WTC11 (cell line): ENCODE data around the gene RIC1. TPM values are rescaled to one million over a fixed set of nuclear protein-coding genes. Genes with fewer than 3 reads are reported as not detected.

Experiments used
- ATAC-seq: fragments of 200-7000 bp; cut with Tn5 transposase; 2 replicates; pipeline ENCODE4 v1.10.0; 2021; ENCODE audit warnings: mild to moderate bottlenecking, moderate library complexity
- CTCF ChIA-PET: fragments of 300-600 bp; sonication (Branson Sonifier 250); formaldehyde crosslinking; loops from one replicate; lab custom pipeline; 2021; ENCODE audit warnings: antibody characterized with exemption; lab: Charles Lee
- POLR2A ChIA-PET: fragments of 350-600 bp; sonication (Branson Sonifier 250); formaldehyde crosslinking; loops from one replicate; lab custom pipeline; 2021; ENCODE audit warnings: antibody characterized with exemption; lab: Charles Lee
- DNase-seq: peaks from one replicate; pipeline ENCODE4 v3.0.0; 2021; ENCODE audit warnings: low spot score
- H3K27ac Mint-ChIP-seq: 2 replicates; pipeline ENCODE4 v1.8.0; 2021; ENCODE audit warnings: mixed read lengths
- H3K27me3 Mint-ChIP-seq: 2 replicates; pipeline ENCODE4 v1.8.0; 2021; ENCODE audit warnings: low read depth, mild to moderate bottlenecking, moderate library complexity, mixed read lengths
- H3K36me3 Mint-ChIP-seq: 2 replicates; pipeline ENCODE4 v1.8.0; 2021; ENCODE audit warnings: mixed read lengths
- H3K4me1 Mint-ChIP-seq: 2 replicates; pipeline ENCODE4 v1.8.0; 2022; ENCODE audit warnings: mixed read lengths
- H3K4me3 Mint-ChIP-seq: 2 replicates; pipeline ENCODE4 v1.8.0; 2021; ENCODE audit warnings: mild to moderate bottlenecking, moderate library complexity, mixed read lengths
- H3K9me3 Mint-ChIP-seq: 2 replicates; pipeline ENCODE4 v1.8.0; 2021; ENCODE audit warnings: mixed read lengths
- ETV6 ChIP-seq: sonication (generic); formaldehyde crosslinking; IDR thresholded peaks from 2 replicates; pipeline ENCODE4 v1.8.1; 2022; ENCODE audit warnings: mild to moderate bottlenecking, missing genetic modification reagents
- FOXJ3 ChIP-seq: sonication (generic); formaldehyde crosslinking; IDR thresholded peaks from 2 replicates; pipeline ENCODE4 v1.9.0; 2021; ENCODE audit warnings: missing genetic modification reagents, mild to moderate bottlenecking, borderline replicate concordance
- FOXP1 ChIP-seq: sonication (generic); formaldehyde crosslinking; IDR thresholded peaks from 2 replicates; pipeline ENCODE4 v1.8.0; 2022; ENCODE audit warnings: missing genetic modification reagents, mild to moderate bottlenecking, moderate library complexity, borderline replicate concordance
- JAZF1 ChIP-seq: fragments of 250-450 bp; sonication (Bioruptor Pico); IDR thresholded peaks from 2 replicates; pipeline ENCODE4 v1.9.0; 2021; ENCODE audit warnings: moderate library complexity, mild to moderate bottlenecking, inconsistent platforms
- NFYB ChIP-seq: sonication (generic); formaldehyde crosslinking; conservative IDR thresholded peaks from 2 replicates; pipeline ENCODE4 v1.8.0; 2022; ENCODE audit warnings: low read depth, missing genetic modification reagents
- NR1H2 ChIP-seq: sonication (generic); formaldehyde crosslinking; IDR thresholded peaks from 2 replicates; pipeline ENCODE4 v1.9.0; 2021; ENCODE audit warnings: mild to moderate bottlenecking, moderate library complexity, missing genetic modification reagents
- PRRX2 ChIP-seq: fragments of 250-450 bp; sonication (Bioruptor Pico); IDR thresholded peaks from 2 replicates; pipeline ENCODE4 v1.8.0; 2021; ENCODE audit warnings: mild to moderate bottlenecking
- RELA ChIP-seq: sonication (generic); formaldehyde crosslinking; IDR thresholded peaks from 2 replicates; pipeline ENCODE4 v1.8.1; 2022; ENCODE audit warnings: missing genetic modification reagents, mild to moderate bottlenecking, borderline replicate concordance
- SMAD4 ChIP-seq: sonication (generic); formaldehyde crosslinking; IDR thresholded peaks from 2 replicates; pipeline ENCODE4 v1.8.0; 2022; ENCODE audit warnings: mild to moderate bottlenecking, missing genetic modification reagents
- SOX15 ChIP-seq: fragments of 250-450 bp; sonication (Bioruptor Pico); IDR thresholded peaks from 2 replicates; pipeline ENCODE4 v1.9.0; 2021; ENCODE audit warnings: mild to moderate bottlenecking
- ZNF396 ChIP-seq: fragments of 250-450 bp; sonication (Bioruptor Pico); IDR thresholded peaks from 2 replicates; pipeline ENCODE4 v1.8.0; 2021; ENCODE audit warnings: mild to moderate bottlenecking, moderate library complexity, borderline replicate concordance
- total RNA-seq: library from RNA; stranded (reverse); gene quantifications from 3 replicates; pipeline ENCODE4 v1.2.3, GENCODE V29; 2021
- TF ChIP-seq, protein P1 (sequence below): sonication (generic); formaldehyde crosslinking; IDR thresholded peaks from 2 replicates; pipeline ENCODE4 v1.8.0; 2022; ENCODE audit warnings: mild to moderate bottlenecking, missing genetic modification reagents
- TF ChIP-seq, protein P2 (sequence below): fragments of 250-450 bp; sonication (Bioruptor Pico); IDR thresholded peaks from 2 replicates; pipeline ENCODE4 v2.1.2; 2022; ENCODE audit warnings: mild to moderate bottlenecking, moderate library complexity
- TF ChIP-seq, protein P3 (sequence below): sonication (generic); formaldehyde crosslinking; IDR thresholded peaks from 2 replicates; pipeline ENCODE4 v1.8.0; 2022; ENCODE audit warnings: mild to moderate bottlenecking, missing genetic modification reagents
- TF ChIP-seq, protein P4 (sequence below): sonication (generic); formaldehyde crosslinking; IDR thresholded peaks from 2 replicates; pipeline ENCODE4 v1.8.1; 2023; ENCODE audit warnings: mild to moderate bottlenecking, missing genetic modification reagents, moderate library complexity
- TF ChIP-seq, protein P5 (sequence below): sonication (generic); formaldehyde crosslinking; IDR thresholded peaks from 2 replicates; pipeline ENCODE4 v1.8.0; 2022; ENCODE audit warnings: missing genetic modification reagents

The RIC1 gene
- total RNA-seq, 1 experiment from 2014 or later = 18.9 TPM

DNA sequence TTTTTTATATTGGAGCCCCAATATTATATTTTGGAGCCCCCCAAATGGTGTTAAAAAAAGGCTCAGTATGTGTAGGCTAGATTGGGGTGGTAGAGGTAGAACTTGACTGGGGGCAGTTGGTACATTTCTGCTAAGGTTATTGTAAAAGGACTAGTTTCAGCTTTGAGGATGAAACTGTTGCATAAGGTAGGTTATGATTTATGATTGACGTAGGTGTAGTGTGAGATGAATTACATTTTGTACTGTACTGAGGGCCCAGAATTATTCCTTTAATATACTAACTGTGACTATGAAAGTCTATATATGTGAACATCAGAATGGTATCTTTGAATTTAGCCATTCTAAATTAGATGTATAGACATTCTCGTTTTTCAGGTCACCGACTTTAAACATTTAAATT is 3.6 kb downstream of the RIC1 start (continued):
- TF ChIP-seq, protein P1, sequence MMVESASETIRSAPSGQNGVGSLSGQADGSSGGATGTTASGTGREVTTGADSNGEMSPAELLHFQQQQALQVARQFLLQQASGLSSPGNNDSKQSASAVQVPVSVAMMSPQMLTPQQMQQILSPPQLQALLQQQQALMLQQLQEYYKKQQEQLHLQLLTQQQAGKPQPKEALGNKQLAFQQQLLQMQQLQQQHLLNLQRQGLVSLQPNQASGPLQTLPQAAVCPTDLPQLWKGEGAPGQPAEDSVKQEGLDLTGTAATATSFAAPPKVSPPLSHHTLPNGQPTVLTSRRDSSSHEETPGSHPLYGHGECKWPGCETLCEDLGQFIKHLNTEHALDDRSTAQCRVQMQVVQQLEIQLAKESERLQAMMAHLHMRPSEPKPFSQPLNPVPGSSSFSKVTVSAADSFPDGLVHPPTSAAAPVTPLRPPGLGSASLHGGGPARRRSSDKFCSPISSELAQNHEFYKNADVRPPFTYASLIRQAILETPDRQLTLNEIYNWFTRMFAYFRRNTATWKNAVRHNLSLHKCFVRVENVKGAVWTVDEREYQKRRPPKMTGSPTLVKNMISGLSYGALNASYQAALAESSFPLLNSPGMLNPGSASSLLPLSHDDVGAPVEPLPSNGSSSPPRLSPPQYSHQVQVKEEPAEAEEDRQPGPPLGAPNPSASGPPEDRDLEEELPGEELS (CRISPR knock-in tag) = no peak
- TF ChIP-seq ETV6 (no peak), SMAD4 (CRISPR knock-in tag) (no peak), SOX15 (no peak), FOXP1 (CRISPR knock-in tag) (no peak)

DNA sequence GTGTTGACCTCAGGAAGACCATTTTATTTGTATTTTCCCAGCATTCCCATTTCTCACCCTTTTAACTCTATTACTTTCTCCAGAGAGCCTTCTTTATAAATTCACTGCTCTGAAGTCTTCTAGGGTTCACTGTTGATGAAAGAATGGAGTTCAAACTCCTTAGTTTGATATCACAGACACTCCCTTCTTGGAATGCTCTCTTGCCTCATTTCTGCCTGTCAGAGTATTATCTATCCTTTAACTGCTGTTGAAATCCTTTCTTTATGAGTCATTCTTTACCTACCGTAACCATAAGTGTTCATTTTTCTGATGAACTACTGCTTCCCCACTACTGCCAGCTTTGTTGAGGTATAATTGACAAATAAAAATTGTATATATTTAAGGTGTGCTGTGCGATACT is 4.3 kb downstream of the RIC1 start:
- POLR2A ChIA-PET = no interaction called here
- H3K27me3 Mint-ChIP-seq = no peaks in the 10 kb centered on the region
- no peak for ATAC-seq
- TF ChIP-seq FOXJ3 (CRISPR knock-in tag) = no peak
- no peak for TF ChIP-seq RELA (CRISPR knock-in tag)
- TF ChIP-seq, all 79 proteins: peak for 0
- DNase-seq = no peak
- Mint-ChIP-seq H3K4me1 (peaks cover 24% of the 10 kb centered on the region), H3K9me3 (peaks cover 20% of the 10 kb centered on the region), H3K4me3 (no peak overlapping the region), H3K27ac (no peak overlapping the region), H3K36me3 (peaks cover 14% of the 10 kb centered on the region; the same call in 1 of the 2 replicates)
- CTCF ChIA-PET = no interaction called here

DNA sequence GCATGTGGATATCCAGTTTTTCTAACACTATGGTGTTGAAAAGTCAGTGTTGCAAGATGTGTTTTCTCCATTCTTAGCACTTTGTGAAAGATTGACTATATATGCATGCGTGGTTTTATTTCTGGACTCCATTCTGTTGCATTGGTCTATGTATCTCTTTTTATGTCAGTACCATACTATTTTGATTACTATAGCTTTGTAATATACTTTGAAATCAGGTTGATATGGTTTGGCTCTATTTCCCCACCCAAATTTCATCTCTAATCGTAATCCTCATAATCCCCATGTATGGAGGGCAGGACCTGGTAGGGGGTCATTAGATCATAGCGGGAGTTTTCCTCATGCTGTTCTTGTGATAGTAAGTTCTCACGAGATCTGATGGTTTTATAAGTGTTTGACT is 6.5 kb downstream of the RIC1 start:
- no peak for ATAC-seq
- TF ChIP-seq, protein P2, sequence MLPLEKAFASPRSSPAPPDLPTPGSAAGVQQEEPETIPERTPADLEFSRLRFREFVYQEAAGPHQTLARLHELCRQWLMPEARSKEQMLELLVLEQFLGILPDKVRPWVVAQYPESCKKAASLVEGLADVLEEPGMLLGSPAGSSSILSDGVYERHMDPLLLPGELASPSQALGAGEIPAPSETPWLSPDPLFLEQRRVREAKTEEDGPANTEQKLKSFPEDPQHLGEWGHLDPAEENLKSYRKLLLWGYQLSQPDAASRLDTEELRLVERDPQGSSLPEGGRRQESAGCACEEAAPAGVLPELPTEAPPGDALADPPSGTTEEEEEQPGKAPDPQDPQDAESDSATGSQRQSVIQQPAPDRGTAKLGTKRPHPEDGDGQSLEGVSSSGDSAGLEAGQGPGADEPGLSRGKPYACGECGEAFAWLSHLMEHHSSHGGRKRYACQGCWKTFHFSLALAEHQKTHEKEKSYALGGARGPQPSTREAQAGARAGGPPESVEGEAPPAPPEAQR (CRISPR knock-in tag) = no peak
- TF ChIP-seq RELA (CRISPR knock-in tag) (no peak), NFYB (CRISPR knock-in tag) (no peak), JAZF1 (CRISPR knock-in tag) (no peak), ZNF396 (no peak), PRRX2 (CRISPR knock-in tag) (no peak), SOX15 (no peak), NR1H2 (CRISPR knock-in tag) (no peak)
- TF ChIP-seq, protein P3, sequence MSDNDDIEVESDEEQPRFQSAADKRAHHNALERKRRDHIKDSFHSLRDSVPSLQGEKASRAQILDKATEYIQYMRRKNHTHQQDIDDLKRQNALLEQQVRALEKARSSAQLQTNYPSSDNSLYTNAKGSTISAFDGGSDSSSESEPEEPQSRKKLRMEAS (CRISPR knock-in tag) = no peak
- TF ChIP-seq, protein P4, sequence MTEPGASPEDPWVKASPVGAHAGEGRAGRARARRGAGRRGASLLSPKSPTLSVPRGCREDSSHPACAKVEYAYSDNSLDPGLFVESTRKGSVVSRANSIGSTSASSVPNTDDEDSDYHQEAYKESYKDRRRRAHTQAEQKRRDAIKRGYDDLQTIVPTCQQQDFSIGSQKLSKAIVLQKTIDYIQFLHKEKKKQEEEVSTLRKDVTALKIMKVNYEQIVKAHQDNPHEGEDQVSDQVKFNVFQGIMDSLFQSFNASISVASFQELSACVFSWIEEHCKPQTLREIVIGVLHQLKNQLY (CRISPR knock-in tag) = no peak
- TF ChIP-seq, protein P5, sequence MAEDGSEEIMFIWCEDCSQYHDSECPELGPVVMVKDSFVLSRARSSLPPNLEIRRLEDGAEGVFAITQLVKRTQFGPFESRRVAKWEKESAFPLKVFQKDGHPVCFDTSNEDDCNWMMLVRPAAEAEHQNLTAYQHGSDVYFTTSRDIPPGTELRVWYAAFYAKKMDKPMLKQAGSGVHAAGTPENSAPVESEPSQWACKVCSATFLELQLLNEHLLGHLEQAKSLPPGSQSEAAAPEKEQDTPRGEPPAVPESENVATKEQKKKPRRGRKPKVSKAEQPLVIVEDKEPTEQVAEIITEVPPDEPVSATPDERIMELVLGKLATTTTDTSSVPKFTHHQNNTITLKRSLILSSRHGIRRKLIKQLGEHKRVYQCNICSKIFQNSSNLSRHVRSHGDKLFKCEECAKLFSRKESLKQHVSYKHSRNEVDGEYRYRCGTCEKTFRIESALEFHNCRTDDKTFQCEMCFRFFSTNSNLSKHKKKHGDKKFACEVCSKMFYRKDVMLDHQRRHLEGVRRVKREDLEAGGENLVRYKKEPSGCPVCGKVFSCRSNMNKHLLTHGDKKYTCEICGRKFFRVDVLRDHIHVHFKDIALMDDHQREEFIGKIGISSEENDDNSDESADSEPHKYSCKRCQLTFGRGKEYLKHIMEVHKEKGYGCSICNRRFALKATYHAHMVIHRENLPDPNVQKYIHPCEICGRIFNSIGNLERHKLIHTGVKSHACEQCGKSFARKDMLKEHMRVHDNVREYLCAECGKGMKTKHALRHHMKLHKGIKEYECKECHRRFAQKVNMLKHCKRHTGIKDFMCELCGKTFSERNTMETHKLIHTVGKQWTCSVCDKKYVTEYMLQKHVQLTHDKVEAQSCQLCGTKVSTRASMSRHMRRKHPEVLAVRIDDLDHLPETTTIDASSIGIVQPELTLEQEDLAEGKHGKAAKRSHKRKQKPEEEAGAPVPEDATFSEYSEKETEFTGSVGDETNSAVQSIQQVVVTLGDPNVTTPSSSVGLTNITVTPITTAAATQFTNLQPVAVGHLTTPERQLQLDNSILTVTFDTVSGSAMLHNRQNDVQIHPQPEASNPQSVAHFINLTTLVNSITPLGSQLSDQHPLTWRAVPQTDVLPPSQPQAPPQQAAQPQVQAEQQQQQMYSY (CRISPR knock-in tag) = no peak
- TF ChIP-seq, all 79 proteins: peak for 0
- ChIA-PET POLR2A (no interaction called here), CTCF (no interaction called here)
- Mint-ChIP-seq H3K9me3 (peaks cover 38% of the 10 kb centered on the region), H3K27me3 (no peaks in the 10 kb centered on the region), H3K36me3 (peaks cover 15% of the 10 kb centered on the region), H3K4me1 (peaks cover 24% of the 10 kb centered on the region), H3K27ac (no peak overlapping the region), H3K4me3 (no peak overlapping the region)
- no peak for DNase-seq
